AG09319 (cell line): ENCODE results near the gene ITPR3.

Experiments
- DNase-seq: peaks from one replicate; pipeline ENCODE4 v3.0.0-alpha.2; 2010; ENCODE audit warnings: low read depth; ENCODE audit errors: extremely low read depth
- CTCF ChIP-seq: IDR thresholded peaks from 2 replicates; pipeline ENCODE4 v1.5.1; 2011; ENCODE audit warnings: low read depth, mild to moderate bottlenecking, inconsistent platforms, low read length, moderate library complexity

ITPR3 gene

GRCh38 chr6:33729059-33729458 lies 107.9 kb downstream of the ITPR3 start:
- DNase-seq: no peak
- no peak for TF ChIP-seq CTCF

- no peak for TF ChIP-seq CTCF
- DNase-seq: no peak
These were observed 109.5 kb downstream of the ITPR3 start for GRCh38 chr6:33730611-33731010.

- TF ChIP-seq CTCF: no peak
- no peak for DNase-seq
These were observed 109.9 kb downstream of the ITPR3 start for GRCh38 chr6:33731035-33731434.

GRCh38 chr6:33731751-33732282 lies 110.7 kb downstream of the ITPR3 start:
- TF ChIP-seq CTCF: no peak
- no peak for DNase-seq

GRCh38 chr6:33732385-33732784 lies 111.3 kb downstream of the ITPR3 start:
- no peak for TF ChIP-seq CTCF

GRCh38 chr6:33732817-33733708 lies 111.9 kb downstream of the ITPR3 start:
- TF ChIP-seq CTCF: no peak
- no peak for DNase-seq

More at GRCh38 chr6:33732385-33732784, 111.3 kb downstream of the ITPR3 start:
- no peak for DNase-seq

GRCh38 chr6:33733709-33734007 lies 112.5 kb downstream of the ITPR3 start:
- no peak for DNase-seq
- TF ChIP-seq CTCF: no peak
